Activated naive CD4-positive, alpha-beta T cell treated with anti-CD3 and anti-CD28 coated beads, Interleukin-2, amount 50 U/mL, for 16 hours (primary cell): Measurements from ENCODE around the gene TOB1.
A peak's percentile ranks its signal among the peaks of the same experiment; 100 is the strongest.

Source experiments
- DNase-seq: peaks from one replicate; pipeline ENCODE4 v3.0.0-alpha.2; 2020

TOB1 gene

DNA sequence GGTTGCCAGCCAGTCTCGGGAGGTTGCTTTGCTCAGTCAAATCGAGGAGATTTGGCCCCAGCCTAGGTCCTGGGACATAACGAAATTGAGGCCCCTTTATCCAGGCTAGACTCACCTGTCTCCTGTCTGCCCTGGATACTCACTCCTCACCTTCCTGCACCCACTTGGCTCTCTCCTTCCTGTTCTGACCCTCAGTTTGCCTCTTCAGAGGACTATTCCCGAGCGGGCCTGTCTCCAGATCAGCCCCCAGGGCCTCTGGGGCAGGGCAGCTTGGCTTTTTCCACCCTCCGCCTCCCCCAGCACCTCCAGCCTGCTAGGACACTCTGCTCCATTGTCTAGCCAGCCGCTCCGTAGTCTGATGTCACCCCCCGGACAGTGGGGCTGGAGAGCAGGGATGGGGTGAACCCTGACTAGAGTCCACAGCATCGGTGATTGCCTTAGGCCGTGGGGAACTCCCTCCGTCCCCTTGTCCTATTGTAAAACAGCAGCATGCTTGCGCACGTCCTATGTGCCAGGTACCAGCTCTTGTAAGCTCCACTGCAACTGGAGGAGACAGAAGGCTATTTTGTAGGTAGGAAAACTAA lies 21.9 kb downstream of the TOB1 start:
- DNase-seq: no peak

DNA sequence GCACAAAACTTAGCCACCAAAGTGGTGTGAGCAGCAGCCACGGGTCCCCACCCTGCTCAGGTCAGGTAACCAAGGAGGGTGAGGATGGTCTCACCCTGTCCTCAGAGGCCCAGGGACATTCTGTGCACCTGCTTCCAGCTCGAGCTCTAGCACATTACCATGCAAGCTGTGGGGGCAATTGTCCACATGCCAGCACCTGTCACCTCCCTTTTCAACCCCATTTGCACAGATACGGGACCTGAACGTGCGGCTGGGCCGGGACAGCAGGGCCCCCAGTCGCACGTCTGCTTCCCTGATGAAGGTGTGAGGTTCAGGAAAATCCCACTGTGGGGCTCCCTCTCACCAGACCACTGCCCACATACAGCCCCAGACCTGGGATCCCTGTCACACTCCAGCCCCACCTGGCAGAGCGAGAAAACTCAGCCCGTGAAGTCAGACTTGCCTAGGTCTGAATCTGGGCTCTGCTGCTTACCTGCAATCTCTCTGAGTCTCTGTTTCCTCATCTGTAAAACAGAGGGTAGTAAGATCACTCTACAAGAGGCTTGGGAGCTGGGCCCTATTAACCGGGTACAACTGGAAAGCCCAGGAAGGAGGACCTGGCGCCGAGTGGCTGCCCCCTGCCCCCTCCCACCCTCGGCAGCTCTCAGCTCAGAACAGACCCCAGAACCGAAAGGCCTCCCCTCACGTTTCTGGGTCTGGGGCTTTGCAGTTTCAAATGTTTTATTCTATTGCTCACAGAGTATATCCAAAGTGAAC lies 22.8 kb downstream of the TOB1 start:
- no peak for DNase-seq

DNA sequence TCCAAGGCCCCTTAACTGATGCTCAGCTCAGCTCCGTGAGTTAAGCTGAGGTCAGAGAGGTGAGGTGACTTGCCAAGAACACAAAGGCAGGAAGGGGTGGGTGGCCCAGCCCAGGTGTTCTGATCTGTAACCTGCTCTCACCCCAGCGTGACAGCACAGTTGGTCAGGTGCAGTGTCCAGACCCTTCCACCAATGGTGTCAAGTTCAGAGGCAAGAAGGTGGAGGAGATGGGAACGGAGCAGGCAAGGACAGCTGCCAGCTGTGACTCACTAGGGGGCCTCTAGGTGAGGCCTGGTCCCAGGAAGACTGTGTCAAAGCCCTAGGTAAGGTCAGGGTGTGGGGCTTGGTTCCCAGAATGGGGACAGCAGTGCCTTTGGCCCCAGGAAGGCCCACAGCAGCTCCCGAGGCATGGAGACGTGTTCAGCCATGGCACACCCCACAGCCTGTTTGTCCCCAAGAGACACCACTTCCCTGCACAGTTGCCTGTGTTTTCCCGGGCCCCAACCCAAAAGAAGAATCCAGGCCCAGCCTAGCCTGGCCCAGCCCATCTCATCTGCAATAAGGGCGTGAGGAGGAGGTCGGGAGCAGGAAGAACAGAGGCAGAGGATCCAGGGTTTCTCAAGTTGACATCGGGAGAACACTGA lies 23.5 kb downstream of the TOB1 start:
- DNase-seq: no peak

DNA sequence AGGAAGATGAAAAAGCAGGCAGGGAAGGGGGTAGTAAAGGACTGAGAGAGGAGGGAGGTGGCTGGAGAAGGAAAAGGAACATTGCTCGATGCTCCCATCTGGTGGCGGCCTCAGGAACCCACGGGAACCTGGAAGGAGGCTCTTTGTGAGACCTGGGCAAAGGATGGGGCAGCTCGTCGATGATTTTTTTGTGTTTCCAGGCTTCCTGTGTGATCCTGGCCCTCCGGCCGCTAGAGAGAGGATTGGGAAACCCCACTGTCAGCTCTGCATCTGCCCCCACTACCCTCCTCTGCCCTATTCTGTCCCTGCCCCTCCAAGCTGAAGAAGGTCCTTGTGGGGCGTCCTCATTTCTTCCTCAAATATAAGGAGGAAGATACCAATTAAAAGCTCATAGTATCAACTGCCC lies 24.2 kb downstream of the TOB1 start:
- DNase-seq: peak; percentile 49

DNA sequence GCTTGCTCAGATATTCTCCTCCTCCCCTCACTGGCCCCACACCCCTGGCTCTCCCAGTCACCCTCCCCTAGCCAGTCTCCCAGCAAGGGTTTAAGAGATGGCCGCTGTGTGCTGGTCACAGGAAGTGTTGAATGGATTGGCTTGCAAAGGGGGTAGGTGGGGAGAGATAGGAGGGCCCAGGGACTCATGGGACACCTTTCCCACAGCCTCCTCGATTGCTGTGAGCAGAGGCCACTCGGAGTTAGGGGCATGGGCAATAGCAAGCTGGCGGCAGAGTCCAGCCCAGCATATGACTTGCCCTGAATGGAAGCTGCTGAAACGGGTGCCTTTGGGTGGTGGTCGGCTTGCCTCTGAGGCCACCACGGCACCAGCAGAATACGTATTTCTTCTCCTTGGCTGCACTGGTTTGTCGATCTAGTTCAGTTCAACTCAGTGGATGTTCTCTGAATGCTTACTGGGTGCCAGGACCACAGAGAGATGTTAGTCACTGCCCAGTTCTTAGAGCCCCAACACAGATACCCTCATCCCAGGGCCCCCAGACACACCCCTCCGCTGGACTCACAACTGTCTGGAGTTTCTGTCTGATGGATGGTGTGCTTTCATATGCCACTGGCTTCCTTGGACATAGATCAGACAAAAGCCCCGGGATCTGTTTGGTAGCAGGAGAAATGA lies 24.7 kb downstream of the TOB1 start:
- DNase-seq: no peak

DNA sequence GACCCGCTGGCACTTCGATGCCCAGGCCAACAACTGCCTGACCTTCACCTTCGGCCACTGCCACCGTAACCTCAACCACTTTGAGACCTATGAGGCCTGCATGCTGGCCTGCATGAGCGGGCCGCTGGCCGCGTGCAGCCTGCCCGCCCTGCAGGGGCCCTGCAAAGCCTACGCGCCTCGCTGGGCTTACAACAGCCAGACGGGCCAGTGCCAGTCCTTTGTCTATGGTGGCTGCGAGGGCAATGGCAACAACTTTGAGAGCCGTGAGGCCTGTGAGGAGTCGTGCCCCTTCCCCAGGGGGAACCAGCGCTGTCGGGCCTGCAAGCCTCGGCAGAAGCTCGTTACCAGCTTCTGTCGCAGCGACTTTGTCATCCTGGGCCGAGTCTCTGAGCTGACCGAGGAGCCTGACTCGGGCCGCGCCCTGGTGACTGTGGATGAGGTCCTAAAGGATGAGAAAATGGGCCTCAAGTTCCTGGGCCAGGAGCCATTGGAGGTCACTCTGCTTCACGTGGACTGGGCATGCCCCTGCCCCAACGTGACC lies 25.8 kb downstream of the TOB1 start:
- DNase-seq: no peak

DNA sequence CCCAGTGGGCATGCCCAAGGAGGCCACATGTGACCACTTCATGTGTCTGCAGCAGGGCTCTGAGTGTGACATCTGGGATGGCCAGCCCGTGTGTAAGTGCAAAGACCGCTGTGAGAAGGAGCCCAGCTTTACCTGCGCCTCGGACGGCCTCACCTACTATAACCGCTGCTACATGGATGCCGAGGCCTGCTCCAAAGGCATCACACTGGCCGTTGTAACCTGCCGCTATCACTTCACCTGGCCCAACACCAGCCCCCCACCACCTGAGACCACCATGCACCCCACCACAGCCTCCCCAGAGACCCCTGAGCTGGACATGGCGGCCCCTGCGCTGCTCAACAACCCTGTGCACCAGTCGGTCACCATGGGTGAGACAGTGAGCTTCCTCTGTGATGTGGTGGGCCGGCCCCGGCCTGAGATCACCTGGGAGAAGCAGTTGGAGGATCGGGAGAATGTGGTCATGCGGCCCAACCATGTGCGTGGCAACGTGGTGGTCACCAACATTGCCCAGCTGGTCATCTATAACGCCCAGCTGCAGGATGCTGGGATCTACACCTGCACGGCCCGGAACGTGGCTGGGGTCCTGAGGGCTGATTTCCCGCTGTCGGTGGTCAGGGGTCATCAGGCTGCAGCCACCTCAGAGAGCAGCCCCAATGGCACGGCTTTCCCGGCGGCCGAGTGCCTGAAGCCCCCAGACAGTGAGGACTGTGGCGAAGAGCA lies 26.4 kb downstream of the TOB1 start:
- no peak for DNase-seq

DNA sequence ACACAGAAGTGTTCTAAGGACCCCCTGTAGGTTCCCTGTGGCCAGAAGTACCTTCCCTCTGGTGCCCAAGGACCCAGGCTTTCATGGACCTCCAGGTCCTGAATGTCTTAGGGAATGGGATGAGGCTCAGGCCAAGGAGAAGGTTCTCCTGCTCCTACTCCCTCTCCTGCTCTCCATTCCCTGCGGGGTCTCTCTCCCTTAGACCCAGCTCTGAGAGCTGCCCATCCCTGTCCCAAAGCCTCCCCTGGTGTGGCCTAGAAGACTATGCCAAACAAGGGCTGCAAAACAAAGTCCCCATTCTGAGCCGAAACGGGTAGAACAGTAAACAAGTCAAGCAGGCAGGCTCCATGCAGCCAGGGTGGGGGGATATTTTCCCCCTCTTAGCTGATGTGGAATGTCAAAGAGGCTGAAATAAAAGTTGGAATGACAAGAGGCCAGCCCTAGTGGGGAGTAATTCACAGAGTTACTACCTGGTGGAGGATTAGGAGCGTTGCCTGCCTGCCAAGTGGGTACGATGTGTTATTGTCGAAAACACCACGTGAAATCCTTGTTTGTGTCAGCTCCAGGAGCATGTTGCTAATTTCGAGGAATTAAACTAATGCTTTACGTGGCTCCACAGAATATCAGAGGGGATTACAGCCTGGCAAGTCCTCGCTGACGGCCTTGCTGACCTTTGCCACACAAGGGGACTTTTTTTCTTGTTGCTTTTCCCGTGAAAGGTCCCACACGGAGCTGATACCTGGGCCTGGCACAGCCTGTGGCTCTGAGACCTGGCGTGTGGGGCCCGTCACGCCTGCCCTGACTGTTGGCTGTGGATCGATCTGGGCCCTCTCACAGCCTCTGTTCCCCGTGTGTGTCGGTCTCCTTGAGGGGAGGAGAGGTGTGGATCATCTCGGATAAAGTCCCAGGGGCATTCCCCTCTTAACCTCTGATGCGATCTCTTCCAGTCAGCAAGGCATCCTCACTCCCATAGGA lies 27.9 kb downstream of the TOB1 start:
- no peak for DNase-seq

DNA sequence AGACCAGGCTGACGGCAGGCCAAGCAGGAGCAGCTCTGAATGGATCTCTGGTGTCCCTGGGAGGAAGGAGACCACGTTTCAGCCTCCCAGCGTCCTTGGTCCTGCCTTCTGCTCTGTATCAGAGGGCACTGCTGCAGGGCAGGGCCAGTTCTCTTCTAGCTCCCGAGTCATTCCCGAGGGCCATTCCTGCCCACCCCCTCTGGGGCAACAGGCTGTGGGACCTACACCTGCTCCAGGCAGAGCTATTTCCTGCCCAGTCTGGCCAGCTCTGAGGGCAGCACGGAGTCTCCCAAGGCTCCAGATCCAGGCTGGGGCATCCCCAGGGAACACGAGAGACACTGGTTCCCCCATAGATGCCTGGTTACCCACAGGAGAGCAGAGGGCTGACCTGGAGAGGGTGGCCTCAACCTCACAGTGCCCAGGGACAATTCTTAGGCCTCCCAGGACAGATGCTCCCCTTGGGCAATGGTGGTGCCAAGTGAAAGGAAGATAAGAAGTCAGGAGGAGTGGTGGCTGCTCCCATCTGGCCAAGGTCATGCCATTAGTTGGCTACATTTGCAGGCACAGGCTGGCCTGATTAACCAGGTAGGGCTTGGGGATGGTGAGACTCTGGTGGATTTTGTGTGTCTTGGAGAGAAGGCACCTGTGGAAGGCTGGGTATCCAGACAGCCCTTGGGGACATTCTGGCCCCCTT lies 28.7 kb downstream of the TOB1 start:
- no peak for DNase-seq

DNA sequence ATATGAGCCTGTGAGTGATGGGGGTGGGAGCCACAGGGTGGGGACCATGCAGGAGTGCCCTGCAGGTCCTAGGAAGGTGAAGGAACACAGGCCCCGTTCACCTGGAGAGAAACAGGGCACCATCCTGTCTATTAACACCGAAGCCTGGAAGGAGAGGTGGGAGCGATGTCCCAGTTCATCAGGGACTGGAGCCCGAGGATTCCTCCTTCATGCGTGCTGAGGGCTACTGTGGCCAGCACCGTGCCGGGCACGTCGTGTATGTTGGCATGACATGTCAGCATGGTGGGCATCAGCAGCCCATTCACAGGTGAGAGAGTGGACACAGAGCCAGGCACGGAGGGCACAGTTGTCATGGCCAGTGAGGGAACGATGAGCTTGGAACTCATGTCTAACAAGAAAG lies 29.3 kb downstream of the TOB1 start:
- DNase-seq: no peak

DNA sequence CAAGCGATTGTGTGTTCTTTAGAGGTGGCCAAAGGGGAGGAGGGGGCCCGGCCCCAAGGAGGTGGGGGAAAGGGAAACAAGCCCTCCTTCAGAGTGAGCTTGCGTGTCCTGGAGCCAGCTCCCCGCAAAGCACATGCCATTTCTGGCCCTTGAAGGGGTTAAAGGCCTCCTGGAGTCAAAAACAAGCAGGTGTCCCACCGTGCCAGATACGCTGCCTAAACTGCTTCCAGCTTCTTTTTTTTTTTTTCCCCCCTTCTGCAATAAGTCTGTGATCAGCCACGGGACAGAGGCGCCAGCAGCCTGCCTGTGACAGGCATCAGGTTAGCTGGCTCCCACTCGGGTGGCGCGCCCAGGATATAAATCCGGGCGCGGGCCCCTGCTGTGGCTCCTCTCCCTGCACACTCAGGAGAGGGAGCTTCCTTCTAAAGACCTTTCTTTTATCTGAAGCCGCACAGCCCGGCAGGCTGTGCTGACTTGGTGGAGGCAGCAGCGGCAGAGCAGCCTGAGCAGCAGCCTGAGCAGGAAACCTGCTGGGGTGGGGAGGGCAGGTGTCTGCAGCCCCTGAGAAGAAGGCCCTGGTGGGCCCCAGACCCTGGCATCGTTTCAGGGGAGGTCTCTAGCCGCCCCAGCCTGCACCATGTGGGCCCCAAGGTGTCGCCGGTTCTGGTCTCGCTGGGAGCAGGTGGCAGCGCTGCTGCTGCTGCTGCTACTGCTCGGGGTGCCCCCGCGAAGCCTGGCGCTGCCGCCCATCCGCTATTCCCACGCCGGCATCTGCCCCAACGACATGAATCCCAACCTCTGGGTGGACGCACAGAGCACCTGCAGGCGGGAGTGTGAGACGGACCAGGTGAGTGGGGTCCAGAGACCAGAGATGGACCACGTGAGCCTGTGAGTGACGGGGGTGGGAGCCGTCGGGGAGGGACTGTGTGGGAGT lies 30.6 kb downstream of the TOB1 start, which contains the start of gene WFIKKN2:
Gene WFIKKN2 (plus strand): TSS at position 286 of the 934 bp plus-strand sequence. CDS start 352 bp downstream, at position 638.
- DNase-seq: no peak

DNA sequence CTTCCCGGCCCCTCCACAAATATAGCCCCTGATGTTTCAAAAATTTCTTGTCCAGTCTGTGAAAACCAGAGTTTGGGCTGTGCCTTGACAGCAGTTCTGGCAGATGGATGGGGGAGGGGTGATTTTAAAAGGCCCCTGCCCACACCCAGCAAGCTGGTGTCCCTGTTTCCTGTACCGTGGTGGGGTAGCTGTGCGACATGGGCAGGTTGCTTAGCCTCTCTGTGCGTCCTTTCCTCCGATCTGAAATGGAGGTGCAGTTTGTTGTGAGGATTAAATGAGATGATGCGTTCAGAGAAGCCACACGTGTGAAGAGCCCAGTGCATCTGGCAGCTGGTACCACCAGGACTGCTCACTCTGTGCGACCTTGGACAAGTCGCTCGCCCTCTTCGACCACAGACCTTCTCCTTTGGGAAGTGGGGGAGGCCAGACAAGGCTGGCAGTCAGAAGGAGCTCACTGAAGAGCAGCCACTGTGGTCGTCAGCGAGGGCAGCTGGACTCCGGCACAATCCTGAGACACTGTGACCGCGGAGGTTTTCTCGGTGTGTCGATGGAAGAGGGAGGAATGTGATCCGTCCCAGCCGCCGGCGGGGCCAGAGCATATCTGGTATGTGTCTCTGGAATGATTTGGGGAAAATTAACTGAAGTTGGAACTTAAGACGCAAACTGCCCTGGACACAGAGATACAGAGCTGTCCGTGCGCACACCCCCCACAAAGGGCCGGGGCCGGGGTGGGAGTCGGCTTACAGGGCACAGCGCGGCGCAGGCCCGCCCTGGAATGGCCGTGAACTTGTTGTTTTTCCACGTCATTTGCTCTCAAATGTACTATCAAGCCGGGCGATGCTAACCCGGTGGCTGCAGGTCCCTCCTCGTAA lies 31.5 kb downstream of the TOB1 start:
- DNase-seq: no peak

DNA sequence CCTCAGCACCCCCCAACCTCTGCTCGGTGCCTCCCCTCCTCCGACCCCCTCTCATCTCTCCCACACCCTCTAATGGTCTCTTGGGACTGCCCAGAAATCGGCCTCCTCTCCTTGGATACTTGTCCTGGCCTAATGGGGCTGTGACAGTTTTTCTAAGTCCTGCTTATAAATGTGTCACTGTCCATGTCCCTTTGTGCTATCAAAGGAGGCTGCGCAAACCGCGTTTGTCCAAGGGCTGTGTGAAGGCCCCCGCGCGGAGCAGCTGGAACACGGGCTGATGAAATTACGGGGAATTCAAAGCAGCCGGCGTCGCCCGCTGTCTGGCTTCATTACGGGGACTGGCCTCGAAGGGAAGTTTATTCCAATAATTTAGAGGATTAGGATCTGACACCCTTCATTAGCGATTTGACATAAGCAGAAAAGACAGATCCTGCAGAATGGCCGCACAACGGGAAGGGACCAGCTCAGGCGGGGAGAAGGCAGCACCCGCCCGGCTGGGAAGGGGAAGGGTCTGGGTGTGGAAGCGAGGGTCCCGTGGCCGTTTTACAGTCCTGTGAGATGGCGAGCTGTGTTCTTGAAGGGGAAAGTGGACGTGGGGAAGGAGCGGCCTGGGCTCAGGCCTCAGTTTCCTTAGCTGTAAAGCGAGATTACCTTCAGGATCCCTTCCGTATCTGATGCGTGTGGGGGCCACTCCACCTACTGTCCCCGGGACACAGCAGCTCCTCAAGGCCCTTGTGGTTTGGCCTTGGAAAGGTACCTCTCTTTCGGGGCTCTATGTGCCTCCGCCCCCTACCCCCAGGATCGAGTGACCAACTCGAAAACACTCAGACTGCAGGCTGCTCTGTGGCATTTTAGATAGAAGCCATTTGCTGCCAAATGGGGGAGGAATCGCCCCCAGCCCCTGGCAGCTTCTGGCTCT lies 32.4 kb downstream of the TOB1 start:
- DNase-seq: no peak

DNA sequence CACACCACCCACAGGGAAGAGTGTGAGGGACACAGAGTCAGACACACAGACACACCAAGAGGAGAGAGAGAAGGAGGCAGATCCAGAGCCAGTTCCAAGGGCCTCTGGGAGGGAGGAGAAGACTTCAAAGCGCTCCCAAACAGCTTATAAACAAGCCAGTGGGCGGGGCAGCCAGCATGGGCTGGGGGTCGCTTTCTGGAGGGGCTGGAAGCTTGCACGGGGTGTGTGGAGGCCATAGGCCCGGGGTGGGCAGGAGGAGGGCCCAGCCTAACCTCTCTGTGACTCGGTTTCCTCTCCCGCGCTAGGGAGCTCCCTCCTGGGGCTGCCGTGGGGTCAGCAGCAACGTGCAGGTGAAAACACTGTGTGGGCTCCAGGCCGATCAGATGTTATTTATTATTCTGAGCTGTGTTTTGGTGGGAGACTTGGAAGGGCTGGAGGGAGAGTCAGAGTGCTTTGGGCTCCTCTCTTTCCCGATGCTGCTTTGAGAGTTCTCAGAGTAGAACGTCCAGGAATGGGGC lies 33.2 kb downstream of the TOB1 start:
- no peak for DNase-seq

DNA sequence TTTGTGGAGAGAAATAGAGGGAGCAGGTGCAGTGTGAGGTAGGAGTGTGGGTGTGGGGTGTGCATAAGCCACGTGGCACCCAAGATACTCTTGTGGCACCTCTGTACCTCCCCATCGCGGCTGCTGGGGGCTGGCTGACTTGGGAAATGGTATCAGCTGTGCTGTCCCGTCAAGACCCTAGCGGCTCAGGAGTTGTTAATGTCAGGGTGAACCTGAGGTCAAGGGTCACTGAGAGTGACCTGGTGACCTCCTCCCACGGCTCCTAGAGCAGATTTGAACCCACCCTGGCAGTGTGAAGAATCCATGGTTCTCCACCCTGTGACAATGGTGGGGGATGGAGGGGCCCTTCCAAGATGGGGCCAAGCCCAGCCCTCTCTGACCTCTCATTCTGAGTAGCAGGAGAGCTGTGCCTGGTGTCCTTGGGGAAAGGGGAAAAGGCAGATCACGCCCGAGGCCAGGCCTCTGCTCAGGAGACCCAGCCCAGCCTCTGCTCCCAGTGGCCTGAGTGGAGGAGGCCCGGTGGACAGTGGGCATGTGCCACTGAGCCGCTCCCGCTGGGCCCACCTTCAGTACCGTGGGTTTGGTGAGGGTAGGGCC lies 33.8 kb downstream of the TOB1 start:
- DNase-seq: no peak

DNA sequence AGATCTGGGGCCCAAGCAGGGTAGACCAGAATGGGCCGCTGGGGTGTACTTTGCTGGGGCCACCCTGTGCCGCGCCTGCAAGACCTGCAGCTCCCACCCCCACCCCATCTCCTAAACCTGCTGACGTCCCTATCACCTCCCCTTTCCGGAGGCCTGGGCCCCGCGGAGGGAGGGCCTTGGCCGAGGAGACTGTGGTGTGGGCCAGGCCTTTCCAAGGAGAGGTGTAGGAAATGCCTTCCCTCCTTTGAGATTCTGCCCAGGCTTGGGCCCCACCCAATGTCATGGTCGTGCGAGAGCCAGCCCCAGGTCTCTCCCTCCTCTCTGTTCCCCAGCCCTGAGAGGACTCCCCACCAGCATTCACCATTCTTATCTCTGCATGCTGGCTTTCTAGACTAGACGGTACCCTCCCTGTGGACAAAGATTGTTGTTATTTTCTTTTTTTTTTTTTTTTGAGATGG lies 34.7 kb downstream of the TOB1 start:
- no peak for DNase-seq

DNA sequence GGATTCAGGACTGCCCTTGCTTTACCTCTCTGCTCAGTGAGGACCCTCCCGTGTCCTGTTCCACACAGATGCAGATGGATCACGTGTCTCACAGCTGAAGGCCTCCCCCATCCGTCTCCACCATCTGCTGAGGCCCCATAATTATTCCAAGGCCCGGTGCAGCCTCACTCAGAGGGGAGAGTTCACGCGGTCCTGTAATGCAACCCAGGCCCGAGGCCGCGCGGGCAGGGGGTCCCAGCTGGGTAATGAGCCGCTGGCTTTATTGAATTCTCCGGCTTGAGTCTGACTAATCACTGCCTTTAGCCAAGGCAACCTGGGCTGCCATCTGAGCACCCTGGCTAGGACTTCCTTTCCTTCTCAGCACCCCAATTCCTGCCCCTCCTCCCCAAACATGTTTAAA lies 35.2 kb downstream of the TOB1 start:
- no peak for DNase-seq
